ENCODE measurements around the gene ST3GAL5. TPM values are rescaled to one million over a fixed set of nuclear protein-coding genes. Genes with fewer than 3 reads are reported as not detected.

The ST3GAL5 gene
- polyA plus RNA-seq, 5 donors = 81.2 to 102 (median 84.0) TPM

DNA sequence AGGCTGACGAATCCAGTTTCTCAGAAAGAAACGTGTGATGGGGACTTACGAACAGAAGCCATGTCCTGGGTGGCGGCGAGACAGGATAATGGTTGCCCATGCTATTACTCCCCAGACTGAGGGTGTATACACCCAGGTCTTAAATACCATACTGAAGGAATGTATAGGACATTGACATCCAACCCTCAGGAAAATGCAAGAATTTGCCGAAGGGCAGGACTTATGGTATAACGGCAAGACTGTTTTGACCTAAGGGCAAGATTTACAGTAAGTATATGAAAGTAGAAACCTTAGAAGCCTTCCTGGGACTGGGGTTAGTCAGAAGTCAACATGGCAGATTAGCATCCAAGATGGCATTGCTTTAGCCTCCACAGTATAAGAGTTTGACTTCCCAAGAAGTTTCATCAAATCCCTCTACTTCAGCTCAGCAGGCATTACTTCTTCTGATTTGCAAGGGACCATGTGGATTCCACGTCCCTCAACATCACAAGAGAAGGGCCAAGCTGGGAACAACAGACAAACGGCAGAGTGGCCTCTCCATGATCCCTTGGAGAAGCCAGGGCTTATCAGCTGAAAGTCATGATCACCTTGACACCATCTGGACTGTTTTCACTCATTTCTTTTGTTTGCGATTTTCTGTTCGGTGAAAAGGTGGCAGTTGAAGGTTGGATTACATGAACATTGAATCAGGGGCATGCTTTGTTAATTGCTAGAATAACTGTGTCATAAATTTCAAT lies 21.1 kb downstream of the ST3GAL5 start:
- no peak for DNase-seq

DNA sequence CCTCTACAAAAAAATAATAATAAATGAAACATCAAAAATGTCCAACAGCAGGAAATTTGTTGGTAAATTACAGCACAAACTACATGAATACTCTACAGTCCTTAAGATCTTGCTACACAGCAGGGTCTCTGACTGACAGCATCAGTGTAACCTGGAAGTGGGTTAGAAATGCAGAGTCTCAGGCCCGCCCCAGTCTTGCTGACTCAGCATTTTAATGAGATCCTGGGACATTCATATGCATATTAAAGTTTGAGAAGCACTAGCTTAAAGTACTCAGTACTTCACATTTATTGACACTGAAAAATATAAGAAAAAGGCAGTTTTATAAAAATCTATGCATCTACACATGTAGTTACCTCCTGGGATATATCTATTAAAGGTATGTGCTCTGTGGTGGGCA lies 21.7 kb downstream of the ST3GAL5 start:
- DNase-seq = no peak

DNA sequence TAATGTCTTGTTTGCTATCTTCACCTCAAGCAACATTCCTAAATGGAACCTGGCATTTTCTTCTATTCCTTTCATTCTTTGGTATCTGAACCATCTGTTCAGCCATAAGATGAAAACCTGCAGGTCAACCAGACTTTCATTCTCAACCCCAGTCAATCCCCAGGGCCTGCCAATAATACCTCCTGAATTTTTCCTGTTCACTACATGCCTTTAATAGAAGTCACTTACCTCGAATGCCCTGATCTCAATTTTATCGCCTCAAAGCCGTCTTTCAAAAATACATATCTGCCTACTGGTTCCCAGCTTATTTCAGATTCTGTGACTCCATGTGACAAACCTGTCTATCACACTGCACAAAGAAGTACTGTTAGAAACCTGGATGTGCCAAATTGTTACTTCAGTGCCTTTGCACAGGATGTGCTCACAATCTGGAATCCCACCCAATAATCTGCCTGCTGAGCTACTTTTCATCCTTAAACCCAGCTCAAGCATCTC lies 22.6 kb downstream of the ST3GAL5 start:
- DNase-seq = no peak

DNA sequence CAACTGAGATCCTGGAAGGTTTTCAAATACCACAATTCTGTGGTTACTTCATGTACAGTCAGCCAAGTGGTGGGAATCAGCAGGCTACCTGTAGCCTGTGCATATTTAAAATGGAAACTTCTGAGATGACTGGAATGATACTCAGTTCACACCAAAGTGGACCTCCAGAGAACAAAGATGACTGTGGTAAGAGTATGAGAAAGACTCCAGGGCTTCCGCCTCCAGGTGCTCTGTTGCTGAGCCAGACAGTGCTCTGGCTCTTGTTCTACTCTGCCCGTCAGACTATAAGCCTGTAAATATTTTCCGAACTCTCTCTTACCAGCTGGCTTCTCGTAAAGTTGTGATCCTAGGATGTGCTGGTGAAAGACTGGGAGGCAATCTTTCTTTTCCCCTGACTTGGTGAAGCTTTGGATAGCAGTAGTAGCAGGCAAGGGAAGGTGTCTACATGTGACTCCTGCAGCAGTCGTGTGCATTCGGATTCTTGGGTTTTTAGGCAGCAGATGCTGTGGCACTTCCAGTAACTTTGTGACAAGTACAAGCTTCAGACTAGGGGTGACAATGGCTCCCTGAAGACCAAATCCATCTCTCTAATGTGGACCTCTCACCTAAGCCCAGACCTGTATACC lies 23.1 kb downstream of the ST3GAL5 start:
- no peak for DNase-seq

DNA sequence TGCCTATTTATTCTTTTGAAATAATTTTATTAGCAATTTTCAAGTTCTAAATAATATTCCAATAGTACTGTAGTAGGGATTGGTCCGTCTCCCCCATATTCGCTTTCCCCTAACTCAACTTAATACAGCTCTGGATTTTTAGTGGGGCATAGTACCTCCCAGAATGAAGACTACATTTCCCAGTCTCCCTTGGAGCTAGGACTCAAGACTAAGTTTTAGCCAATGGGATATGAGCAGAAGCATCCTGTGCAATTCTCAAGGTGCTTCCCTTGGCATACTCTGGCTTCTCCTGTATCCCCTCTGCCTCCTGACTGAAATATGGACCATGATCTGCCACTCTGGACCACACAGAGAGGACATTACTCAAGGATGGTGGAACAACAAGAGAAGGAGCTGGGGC lies 24.1 kb downstream of the ST3GAL5 start:
- no peak for DNase-seq

DNA sequence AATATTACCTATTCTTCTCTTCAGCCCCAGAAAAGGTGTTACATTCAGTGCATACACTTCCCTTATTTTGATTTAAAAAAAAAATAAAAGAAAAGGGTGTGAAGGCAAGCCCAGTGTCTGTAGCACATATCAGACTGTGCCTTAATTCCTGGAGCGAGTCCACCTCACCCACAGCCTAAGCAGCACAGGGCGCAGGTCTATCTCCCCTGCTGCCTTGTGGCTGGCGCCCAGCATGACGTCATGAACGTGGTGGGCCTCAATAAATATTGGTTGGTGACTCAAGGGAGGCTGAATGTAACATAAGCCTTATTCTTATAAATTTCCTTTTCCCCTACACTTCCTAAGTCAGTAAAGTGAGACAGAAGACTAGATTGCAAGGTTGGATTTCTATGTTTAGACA lies 26.4 kb downstream of the ST3GAL5 start:
- DNase-seq = no peak

DNA sequence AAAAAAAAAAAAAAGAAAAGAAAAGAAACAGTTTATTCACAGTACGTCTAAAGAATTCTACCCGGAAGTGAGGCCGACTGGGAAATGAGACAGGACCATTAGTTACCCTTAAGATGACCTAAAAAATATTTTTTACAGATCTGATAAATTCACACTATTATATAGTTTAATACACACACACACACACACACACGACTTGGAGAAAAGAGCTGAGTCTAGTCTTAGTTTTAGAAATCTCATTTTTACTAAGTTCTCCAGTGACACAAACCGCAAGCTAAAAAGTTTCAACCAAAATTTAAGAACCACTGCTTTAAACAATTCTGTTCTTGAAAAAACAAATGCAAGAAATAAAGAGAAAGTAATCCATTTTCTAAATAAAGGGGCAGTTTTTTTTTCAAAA lies 27.1 kb downstream of the ST3GAL5 start:
- no peak for DNase-seq

DNA sequence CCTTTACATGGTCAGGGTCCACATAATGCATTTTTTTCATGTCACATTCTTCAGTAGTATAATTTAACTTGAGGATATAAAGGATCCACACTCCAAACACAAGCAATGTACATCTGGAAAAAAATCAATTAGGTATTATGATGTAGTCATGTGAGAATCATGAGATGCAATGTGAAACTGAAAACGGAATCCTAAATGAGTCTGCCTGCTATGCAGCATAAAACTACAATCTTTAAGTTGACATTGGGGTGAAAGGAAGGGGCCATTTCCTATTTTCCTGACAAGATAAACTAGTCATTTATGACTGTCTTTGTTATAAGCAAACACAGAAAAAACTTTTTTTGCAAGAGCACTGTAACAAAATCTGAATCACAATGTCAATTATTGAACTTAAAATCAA lies 27.6 kb downstream of the ST3GAL5 start:
- no peak for DNase-seq

DNA sequence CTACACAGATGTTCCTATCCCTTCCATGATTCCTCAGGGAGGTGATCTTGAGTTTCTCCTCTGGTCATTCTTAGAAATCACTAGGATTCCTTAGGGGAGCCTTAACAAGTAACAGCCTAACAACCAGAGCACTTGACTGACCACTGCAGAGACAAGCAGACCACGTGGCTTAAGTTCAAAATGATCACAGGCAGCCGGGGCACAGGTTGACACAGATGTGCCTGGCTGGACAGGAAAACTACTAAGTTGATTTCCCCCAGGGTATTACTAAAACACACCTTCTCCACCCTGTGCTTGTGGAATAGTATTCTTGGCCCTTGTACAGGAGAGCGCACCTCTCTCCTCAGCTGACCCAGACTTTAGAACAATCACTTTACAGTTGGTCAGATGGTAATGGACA lies 29.9 kb downstream of the ST3GAL5 start:
- DNase-seq = no peak

DNA sequence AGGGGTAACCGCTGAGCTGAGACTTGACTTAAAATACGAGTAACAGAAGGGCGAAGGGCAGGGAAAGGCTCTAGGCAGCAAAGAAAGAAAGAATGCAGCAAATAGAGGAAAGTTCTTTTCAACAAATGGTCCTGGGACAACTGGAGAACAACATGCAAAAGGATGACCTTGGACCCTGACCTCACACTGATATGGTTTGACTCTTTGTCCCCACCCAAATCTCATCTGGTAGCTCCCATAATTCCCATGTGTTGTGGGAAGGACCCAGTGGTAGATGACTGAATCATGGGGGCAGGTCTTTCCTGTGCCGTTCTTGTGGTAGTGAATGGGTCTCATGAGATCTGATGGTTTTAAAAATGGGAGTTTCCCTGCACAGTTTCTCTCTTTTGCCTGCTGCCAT lies 33.9 kb downstream of the ST3GAL5 start:
- DNase-seq = no peak

DNA sequence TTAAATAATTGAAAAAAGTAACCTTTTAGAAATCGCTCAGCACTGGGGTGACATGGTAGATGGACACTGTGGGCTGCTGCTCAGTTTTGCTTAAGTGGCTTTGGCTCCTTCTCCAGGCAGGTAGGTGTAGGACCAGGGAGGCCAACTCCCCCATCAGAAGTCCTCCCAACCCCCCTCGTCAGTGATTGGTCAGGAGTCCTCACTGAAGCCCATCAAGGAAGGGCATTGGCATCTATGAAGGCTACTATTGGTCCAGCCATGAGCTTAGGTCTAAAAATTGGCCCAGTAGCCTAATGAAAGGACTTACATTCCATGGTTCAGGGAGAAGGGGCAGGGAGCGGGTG lies 34.7 kb downstream of the ST3GAL5 start:
- DNase-seq = no peak

DNA sequence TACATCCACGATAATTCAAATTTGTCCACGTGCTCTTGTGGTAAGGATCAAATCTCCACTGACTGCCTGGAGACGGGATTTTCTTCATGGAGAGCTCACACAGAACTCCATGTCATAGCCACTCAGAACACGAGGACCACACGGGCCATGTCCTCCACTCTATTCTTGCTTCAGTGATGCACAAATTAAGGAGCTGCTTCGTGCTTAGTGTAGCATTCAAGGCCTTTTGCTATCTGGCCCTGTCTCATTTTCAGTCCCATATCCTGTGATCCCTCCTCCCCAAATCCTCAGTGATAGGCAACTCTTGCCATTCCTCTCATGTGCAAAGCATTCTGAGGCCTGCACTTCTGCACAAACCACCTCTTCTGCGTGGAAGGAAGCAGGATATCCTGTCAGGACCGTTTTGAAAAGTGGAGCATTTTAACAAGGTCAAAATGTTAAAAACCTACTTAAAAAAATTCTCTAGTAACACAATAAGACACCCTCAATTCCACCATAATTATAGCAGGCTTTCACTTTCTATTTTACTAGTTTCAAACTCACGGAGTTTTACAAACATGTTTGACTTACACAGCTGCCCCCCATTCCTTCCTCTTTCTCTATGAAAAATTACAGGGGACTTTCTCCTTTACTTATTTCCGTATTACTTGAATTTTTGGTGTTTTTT lies 35.2 kb downstream of the ST3GAL5 start:
- no peak for DNase-seq

DNA sequence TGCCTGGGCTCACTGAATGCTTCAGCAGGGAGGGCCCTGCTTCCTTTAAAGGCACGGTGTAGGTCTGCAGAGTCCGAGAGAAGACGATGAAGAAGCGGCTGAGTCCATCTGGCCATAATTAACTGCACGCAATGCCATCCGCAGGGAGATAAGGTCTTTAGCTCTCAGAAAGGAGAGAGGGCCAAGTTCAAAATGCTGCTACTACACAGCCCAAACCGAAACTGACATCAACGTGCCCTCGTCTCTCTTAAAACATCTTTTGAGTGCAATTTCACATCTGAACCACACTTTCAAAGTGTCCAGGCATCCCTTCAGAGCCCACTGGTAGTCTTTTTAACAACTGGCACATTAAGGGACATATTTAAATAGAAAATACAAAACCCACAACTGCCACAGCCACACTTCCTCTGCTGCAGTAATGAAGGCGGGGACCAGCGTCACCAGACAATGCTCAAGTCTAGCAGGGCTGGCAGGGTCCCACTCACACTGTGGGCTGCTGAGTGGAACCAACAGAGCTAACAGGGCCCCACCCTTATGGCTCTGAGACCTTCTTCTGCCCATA lies 35.8 kb downstream of the ST3GAL5 start:
- no peak for DNase-seq

DNA sequence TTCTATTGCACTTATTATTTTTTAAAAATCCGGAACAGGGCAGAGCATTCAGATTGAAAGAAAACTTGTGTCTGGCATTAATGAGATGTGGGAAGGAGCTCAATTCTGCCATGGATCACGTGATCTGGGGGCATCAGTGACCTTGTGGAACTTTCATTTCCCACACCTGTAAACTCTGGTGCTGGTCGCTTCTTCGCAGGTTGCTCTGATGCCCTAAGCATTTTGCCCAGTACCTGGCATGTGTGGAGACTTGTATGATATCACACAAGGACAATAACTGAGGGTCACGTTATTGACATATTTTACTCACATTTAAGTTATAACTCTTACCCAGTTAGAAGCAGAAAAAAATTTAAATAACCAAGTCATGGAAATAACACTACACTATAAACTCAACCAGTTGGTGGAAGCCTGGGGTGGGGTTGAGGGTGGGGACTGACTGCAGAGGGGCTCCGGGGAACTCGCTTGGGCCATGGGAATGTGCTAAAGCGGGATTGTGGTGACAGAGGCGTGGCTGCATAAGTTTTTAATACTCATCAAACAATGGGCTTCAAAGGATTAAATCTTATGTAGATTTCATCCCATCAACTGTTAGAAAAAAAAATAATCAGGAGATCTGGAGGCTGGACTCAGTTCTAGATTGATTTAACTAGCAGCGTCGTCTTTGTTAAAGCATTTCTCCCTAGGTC lies 36.5 kb downstream of the ST3GAL5 start:
- no peak for DNase-seq

DNA sequence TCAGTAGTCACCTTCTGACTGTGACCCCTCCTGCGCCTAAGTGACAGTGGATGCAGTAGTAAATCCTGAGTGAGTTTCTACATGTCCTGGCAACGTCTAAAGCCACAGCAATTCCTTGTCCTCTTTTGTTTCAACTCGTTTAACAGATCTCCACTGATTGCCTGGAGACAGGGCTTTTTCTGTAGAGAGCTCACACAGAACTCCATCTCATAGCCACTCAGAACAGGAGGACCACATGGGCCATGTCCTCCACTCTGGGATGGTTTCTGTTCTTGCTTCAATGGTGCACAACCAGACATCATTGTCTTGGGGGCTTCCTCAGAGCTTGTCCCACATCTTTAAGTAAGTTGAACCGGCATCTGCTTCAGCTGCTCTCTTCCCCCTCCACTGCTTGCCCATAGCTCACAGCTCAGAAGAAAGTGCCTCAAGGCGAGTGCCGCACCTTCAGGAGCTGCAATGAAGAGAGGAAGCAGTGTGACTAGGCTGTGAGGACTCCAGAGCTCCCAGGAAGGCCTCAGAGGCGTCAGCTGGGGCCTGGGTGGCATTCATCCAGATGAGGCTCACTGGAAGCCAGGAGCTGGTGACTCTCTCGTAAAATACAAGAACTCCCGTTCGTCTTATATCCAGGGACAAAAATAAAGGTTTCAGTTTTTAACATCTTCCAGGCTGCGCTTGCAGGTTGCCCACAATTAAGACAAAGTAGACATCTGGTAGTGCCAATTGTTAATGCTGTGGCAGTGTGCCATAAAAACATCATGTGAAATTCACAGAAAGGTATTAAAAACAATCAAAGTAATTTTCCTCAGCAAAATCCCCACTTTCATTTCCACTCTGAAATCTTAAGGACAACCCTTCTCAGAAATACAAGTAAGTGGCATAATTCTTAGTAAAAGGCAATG lies 37.3 kb downstream of the ST3GAL5 start:
- DNase-seq = no peak

DNA sequence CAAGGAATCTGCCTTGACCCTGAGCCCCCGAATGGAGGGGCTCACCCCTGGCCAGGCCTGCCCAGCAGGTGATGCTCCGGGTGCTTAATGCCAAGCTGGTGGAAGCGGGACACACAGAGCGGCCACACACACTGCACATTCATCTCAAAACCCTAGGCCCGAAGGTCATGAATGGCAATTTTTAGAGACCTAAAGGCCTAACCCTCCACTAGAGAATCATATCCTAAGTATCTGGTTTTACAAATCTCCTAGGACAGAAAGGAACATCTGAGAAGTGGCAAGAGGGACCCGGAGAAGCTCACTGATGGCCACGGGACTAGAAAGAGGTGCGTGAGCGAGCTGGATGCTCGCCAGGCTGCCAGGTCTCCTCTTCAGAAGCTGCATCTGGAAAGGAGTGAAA lies 38.3 kb downstream of the ST3GAL5 start:
- DNase-seq = no peak

DNA sequence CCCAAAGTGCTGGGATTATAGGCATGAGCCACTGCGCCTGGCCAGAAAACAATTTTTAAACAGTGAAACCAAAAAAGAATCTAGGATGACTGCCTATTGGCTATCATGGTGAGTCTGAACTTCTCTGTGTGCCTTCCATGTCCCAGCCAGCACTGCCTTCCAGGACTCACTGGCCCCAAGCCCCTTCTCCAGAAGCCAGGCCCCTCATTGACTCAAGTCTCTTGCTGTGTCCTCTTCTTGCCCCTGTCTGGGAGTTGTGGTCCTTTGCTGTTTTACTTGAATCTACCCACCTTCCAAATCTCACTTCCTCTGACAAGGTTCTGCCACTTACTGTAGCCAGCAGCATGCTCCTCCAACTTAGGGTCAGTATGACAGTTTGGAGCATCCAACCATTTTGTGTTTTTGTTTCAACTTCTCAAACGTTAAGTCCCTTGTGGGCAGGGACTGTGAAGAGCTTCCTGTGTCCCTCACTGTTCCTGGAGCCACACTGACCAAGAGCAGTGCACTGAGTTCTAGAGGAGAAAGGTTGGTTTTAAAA lies 41.7 kb downstream of the ST3GAL5 start:
- DNase-seq = no peak

DNA sequence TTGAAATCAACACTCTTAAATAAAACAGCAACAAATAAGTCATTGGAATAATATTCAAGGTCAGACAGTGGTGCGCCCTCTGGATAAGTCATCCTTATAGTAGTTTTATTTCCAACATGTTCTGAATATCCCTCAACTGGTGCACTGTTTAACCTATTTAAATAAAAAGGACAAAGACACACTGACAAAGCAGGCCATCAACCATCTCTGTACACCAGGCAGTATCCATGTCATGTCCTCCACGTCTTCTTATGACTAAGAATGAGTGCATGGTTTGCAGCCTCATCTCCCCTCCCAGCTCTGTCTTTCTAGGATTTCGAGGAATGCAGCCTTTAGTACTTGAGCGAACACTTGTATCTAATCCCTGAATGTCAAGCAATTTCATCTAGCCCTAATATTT lies 42.4 kb downstream of the ST3GAL5 start:
- no peak for DNase-seq

DNA sequence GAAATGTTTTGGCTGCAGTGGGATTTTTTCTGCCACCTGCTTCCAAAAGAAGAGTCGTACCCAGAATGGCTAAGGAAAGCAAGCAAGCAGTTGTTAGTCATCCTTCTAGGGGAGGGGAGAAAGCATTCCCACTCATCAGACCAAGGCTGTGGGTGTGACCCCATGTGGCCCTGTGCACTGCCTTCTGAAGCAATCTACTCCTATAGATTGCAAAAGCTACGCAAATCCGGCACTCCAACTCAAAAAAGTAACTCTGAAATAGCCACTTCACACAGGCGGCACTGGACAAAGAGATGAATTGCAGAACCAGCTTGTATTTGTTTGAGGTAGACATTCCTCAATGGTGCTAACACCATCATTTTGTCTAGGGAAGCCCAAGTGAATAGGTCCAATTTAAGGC lies 44.3 kb downstream of the ST3GAL5 start:
- DNase-seq = no peak

DNA sequence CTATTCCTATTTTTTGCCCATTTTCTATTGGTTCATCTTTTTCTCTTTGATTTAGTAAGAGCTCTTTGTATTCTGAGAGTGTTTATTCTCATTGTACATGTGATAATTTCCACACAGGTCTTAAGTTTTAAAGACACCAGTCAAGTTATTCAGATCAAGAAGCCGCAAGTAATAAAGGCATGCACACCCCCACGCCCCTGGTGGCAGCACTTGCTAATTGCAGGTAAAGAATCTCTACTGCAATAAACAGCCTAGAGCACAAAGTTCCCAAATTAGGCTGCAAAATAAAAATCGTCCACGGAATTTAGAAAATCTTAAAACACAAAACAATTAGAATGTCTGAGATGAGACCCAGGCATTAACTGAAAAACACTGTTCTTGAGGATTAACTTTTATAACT lies 45.2 kb downstream of the ST3GAL5 start:
- DNase-seq = no peak

DNA sequence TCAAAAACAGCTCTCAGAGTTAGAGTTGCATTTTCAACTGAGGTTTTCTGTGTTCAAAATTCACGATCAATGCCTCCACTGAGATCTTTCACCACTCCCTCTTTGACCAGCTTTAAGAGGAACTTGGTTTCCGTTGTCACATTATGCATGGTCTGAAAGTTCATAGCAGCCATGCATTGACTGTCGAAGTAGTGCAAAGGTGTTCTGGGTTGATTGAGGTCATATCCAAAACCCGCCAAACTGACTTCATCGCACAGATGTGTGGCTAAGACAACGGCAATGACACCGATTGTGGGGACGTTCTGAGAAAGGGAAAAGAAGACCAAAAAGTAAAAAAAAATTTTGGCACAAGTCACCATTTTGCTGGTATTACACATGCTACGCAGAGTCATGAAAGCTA lies 48.7 kb downstream of the ST3GAL5 start:
- no peak for DNase-seq

Measured in right lung (tissue), 5 donors.